Neuronal stem cell (in vitro differentiated cells): ENCODE results near the gene EMC8. TPM values are rescaled to one million over a fixed set of nuclear protein-coding genes. Genes with fewer than 3 reads are reported as not detected.

ENCODE experiments used
- small RNA-seq: library from polyadenylated mRNA; stranded (forward); fragments of <200 nt; extraction: miRNeasy Mini kit (QIAGEN cat#:217004); gene quantifications from one replicate; pipeline ENCODE3, GENCODE V24; 2013; ENCODE audit not compliant: insufficient read depth

EMC8 gene

Small RNA genes lying within 50 kb of the gene (small RNA-seq; reads per million reads assigned to genes)
- gene RNU1-103P: not detected
